HG02571 (cell line): ENCODE measurements around the gene UBE4B.

Experiments
- ATAC-seq: cut with Tn5 transposase; IDR thresholded peaks from one replicate; pipeline ENCODE4 v1.9.1; 2021; ENCODE audit warnings: mild to moderate bottlenecking, moderate library complexity; ENCODE audit not compliant: unreplicated experiment

UBE4B gene

GRCh38 chr1:10108948-10109708 lies 76.4 kb downstream of the UBE4B start:
- no peak for ATAC-seq

GRCh38 chr1:10113501-10113900 lies 80.7 kb downstream of the UBE4B start:
- ATAC-seq, result no peak

GRCh38 chr1:10114746-10115145 lies 82.0 kb downstream of the UBE4B start:
- no peak for ATAC-seq

- no peak for ATAC-seq
These were observed 84.4 kb downstream of the UBE4B start for GRCh38 chr1:10117132-10117531.

GRCh38 chr1:10117865-10118264 lies 85.1 kb downstream of the UBE4B start:
- ATAC-seq, result no peak

- ATAC-seq, result no peak
These were observed 88.9 kb downstream of the UBE4B start for GRCh38 chr1:10121688-10122087.

- no peak for ATAC-seq
These were observed 90.2 kb downstream of the UBE4B start for GRCh38 chr1:10122926-10123325.

GRCh38 chr1:10128101-10128765 lies 95.5 kb downstream of the UBE4B start:
- ATAC-seq, result no peak

GRCh38 chr1:10132316-10132715 lies 99.6 kb downstream of the UBE4B start:
- no peak for ATAC-seq

GRCh38 chr1:10132852-10133251 lies 100.1 kb downstream of the UBE4B start:
- ATAC-seq, result no peak

- no peak for ATAC-seq
These were observed 108.2 kb downstream of the UBE4B start for GRCh38 chr1:10140981-10141380.

GRCh38 chr1:10143961-10144485 lies 111.3 kb downstream of the UBE4B start:
- ATAC-seq, result no peak

- no peak for ATAC-seq
These were observed 113.6 kb downstream of the UBE4B start for GRCh38 chr1:10146391-10146790.

GRCh38 chr1:10149231-10149630 lies 116.5 kb downstream of the UBE4B start:
- no peak for ATAC-seq

- ATAC-seq, result no peak
These were observed 120.0 kb downstream of the UBE4B start for GRCh38 chr1:10152709-10153284.

- ATAC-seq, result no peak
These were observed 122.4 kb downstream of the UBE4B start for GRCh38 chr1:10155087-10155712.

GRCh38 chr1:10160173-10160572 lies 127.4 kb downstream of the UBE4B start:
- ATAC-seq, result no peak

- ATAC-seq, result no peak
These were observed 128.2 kb downstream of the UBE4B start for GRCh38 chr1:10160907-10161490.

- ATAC-seq, result no peak
These were observed 129.0 kb downstream of the UBE4B start for GRCh38 chr1:10161541-10162290.

- ATAC-seq, result no peak
These were observed 136.3 kb downstream of the UBE4B start for GRCh38 chr1:10168912-10169514.
